Activated CD8-positive, alpha-beta memory T cell treated with anti-CD3 and anti-CD28 coated beads for 48 hours (primary cell): ENCODE results near the gene ITGA7.
"Not testable (repeated sequence)": the region's sequence is repeated elsewhere in the genome, so short reads cannot be mapped to it uniquely, and the experiment has no call there.

ENCODE experiments used
- DNase-seq, 3 experiments: peaks; one replicate each; pipeline ENCODE4 v3.0.0-alpha.2; 2020; ENCODE audit warnings: low read depth in 2 of 3, low spot score in 2 of 3

The ITGA7 gene

DNA sequence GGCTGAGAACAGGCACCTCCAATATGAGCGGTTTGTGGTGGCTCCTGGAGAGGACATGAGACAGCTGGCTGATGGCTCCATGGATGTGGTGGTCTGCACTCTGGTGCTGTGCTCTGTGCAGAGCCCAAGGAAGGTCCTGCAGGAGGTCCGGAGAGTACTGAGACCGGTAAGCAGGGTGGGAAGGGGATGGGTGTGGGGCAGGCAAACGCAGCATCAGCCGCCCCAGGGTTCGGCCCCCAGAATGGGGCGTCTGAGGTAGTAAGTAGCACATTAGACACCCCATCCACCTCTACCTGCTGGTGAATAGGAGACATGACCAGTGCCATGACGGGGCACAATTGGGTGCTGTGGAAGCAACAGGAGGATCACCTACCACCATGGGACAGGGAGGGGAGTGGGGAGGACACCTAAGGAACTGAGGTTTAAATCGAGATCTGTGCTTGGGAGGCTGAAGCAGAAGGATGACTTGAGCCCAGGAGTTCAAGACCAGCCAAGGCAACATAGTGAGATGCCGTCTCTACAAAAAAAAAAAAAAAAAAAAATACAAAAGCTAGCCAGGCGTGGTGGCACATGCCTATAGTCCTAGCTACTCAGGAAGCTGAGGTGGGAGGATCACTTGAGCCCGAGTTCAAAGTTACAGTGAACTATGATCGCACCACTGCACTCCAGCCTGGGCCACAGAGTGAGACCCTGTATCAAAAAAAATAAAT is 25.5 kb downstream of the ITGA7 start:
- no peak for DNase-seq

DNA sequence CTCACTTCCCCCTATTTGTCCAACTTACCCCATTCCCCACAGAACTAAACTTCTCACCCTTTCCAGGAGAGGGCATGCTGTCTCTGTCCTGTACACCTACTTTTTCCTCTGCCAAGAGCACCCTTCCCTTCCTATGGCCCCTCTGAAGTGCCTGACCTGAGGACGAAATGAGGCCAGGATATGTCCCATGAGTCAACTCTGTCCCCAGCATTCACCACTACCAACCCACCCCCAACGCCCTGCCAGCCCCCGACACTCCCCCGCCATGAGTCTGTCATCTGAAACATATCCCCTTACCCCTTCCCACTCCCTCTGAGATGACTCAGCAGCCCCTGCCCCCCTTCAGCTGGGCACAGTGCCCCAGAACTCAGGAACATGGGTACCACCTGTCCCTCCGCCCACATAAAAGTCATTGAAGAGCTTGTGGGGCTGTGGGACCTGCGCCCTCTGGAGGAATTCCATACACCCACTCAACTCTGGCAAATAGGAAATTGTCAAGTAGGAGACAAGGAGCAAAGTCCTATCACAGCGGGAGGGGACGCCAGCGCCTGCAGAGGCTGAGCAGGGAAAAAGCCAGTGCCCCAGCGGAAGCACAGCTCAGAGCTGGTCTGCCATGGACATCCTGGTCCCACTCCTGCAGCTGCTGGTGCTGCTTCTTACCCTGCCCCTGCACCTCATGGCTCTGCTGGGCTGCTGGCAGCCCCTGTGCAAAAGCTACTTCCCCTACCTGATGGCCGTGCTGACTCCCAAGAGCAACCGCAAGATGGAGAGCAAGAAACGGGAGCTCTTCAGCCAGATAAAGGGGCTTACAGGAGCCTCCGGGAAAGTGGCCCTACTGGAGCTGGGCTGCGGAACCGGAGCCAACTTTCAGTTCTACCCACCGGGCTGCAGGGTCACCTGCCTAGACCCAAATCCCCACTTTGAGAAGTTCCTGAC is 26.3 kb downstream of the ITGA7 start:
- no peak for DNase-seq

DNA sequence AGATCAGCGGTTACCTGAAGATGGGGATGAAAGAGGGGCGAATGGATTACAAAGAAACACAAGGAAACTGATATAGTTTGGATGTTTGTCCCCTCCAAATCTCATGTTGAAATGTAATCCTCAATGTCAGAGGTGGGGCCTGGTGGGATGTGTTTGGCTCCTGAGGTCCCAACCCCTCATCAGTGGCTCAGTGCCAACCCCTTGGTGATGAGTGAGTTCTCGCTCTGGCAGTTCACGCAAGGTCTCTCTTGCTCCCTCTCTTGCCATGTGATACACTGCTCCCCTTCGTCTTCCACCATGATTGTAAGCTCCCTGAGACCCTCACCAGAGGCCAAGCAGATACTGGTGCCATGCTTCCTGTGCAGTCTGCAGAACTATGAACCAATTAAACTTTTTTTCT is 28.0 kb downstream of the ITGA7 start:
- DNase-seq, result no peak

DNA sequence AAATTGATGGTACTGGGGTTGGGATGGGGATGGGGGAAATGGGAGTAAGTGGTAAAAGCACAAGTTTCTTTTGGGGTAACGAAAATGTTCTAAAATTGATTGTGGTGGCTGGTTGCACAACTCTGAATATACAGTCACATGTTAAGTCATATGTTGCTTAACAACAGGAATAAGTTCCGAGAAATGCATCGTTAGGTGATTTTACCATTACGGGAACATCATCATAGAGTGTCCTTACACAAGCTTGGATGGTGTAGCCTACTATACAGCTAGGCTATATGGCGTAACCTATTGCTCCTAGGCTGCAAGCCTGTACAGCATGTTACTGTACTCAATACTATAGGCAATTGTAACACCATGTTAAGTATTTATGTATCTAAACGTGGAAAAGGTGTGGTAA is 31.0 kb downstream of the ITGA7 start:
- no peak for DNase-seq

DNA sequence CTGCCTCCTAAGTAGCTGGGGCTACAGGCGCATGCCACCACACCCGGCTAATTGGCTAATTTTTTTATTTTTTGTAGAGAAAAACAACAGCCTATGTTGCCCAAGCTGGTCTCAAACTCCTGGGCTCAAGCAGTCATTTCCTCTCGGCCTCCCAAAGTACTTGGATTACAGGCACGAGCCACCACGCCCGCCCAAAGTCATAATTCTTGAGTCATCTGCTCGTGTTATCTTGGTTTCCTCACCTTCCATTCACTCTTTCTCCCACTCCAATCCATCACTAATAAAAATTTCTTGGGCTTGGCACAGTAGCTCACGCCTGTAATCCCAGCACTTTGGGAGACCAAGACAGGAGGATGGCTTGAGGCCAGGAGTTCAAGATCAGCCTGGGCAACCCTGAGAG is 32.0 kb downstream of the ITGA7 start:
- no peak for DNase-seq

DNA sequence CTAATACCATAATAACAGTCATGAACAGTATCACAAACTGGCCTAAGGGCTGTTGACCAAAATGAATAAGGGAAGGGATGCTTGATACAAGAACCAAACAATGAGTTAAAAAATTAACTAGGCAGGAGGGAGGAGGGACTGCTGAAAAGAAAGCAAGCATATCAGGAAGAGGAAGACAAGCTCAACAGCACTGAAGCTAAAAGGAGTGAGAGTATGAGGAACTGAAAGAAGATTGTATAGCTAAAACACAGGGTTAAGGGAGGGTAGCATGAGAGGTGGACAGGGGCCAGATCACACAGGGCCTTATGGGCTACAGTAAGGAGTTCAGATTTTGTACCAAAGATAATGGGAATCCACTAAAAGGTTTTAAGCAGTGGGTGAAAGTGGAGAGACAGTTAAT is 34.1 kb downstream of the ITGA7 start:
- no peak for DNase-seq

DNA sequence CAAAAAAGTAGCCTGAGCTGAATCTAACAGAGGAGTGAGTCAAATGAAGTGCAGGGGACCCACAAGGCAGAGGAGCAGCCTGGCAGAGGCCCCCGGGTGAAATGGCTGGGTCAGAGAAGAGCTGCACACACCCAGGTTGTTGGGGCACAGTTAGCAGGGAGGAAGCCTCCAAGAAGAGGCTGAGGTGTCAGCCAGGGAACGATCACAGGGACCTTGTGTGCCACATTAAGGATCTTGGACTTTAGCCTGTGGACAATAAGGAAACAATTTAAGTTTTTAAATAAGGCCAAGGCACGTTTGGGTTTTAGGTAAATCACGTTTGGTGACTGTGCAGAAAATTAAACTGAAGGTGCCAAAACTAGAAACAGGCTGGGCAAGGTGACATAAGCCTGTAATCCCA is 36.0 kb downstream of the ITGA7 start:
- DNase-seq, result no peak

DNA sequence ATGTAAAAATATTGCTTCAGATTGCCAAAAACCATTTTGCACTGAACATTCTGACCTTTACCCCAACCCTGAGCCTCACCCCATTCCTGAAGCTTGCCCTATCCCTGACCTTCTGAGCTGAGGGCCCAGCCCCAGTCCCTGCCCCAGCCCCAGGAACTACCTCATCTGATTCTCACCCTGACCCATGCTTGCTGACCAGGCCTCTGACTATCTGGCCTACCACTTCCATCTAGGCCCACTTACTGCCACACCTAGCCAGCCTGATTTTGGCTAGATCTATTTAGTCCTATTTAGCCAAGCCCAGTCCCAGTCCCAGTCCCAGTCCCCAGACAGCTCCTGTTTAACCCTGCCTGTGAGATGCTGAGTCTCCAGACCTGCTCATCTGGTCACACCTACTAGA is 37.4 kb downstream of the ITGA7 start:
- no peak for DNase-seq

DNA sequence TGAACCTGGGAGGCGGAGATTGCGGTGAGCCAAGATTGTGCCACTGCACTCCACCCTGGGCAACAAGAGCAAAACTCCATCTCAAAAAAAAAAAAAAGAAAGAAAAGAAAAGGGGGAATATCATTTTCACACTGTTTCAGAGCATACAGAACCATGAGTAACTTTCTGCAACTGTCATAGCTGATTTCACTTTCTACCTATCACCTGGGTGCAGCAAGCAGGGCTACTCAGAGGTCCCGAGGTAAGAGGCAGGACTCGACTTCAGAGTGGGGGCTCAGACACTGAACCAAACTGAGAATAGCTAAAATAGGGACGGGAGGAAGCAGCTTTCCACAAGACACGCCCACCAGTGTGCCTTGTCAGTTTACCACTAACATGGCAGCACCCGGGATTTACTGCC is 41.2 kb downstream of the ITGA7 start:
- DNase-seq, result no peak

DNA sequence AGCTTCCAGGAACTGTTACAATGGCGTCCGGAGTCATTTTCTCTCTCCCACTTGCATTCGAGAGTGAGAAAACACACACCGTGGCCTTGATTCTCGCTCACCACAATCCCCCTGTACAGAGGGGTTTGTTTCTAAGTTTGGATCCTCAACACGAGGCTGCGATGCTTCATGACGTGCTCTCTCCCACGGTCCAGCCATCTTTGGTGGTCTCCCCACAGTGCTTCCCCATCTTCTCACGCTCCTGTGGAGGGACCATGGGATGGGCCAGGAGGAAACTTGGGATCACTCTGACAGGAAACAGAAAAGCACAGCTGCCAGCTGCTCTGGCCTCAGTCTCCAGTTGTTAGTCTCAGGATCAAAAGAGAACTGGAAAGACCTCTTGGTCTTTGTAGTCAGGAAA is 42.9 kb downstream of the ITGA7 start:
- no peak for DNase-seq

DNA sequence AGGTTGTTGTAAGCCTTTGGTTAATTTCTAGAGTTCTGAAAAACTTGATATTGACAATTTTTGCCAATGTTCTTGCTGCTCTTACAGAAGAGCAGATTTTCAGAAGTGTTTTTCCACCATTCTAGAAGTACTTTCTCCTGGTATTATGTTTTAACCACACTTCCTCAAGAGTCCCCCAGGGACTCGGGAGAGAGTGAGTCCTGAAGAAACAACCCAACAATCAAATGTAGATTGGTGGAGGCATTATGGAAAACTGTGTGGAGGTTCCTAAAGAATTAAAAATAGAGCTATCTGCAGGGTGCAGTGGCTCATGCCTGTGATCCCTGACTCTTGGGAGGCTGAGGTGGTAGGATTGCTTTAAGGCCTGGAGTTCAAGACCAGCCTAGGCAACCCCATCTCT is 44.3 kb downstream of the ITGA7 start:
- no peak for DNase-seq

DNA sequence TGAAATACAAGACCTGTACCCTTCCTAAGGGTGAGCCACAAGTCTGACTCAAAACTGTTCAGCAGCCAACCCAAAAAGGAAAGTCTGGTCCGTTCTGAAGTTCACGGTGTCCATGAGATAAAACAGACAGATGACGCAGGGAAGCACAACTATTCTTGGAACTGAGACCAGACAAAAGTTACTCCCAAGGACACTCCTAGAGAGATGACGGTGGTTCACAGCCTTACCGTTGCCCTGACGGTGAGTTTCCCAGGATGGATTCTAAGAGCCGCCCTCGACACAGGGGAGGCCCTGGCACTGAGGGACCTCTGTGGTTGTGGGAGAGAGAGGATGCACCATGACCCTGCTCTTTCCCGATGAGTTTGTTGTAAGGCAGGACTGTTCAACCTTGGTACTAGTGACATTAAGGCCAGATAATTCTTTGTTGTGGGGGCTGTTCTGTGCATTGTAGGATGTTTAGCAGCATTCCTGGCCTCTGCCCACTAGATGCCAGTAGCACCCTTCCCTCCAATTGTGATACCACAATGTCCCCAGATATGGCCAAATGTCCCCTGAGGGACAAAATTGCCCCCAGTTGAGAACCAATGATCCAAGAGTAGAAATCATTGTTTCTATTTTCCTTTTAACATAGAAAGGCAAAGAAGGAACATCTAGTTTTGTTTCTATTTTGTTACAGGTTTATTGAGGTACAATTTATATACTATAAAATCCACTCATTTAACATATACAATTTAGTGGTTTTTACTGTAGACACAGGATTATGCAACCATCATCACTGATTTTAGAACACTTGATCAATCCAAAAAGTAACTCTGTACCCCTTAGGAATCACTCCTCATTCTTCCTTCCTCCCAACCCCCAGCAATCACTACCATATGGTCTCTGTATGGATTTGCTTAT is 48.0 kb downstream of the ITGA7 start:
- no peak for DNase-seq

DNA sequence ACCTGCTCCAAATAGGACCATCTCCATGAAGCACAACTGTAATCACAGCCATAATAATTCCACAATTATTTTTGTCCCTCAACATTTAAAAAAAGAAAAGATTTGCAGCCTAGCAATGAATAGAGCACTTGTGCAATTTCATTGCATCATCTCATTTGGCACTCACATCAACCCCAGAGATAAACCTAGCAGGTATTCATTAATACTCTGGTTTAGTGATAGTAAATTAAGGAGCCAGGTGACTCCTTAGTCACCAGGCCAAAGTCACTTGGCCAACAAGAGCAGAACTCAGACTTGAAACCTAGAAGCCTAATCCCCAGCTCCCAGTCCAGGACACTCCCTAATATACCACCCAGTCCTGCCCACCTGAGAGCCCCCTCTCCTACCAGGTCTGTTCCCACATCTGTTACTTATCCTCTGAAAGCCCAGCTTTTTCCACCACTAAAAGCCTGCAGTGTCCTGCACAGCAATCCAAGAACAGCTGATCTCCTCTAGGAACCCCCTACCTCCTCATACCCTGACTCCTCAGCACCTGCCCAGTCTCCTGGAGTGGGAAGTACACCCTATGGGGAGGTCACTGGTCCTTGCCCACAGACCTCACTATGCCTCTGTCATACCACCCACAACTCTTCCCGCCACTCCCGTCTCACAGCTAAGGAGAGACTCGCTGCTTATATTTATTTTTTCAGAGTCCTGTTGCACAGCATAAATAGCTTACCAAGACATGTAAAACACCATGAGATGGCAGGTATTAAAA is 48.9 kb downstream of the ITGA7 start:
- DNase-seq, result no peak

DNA sequence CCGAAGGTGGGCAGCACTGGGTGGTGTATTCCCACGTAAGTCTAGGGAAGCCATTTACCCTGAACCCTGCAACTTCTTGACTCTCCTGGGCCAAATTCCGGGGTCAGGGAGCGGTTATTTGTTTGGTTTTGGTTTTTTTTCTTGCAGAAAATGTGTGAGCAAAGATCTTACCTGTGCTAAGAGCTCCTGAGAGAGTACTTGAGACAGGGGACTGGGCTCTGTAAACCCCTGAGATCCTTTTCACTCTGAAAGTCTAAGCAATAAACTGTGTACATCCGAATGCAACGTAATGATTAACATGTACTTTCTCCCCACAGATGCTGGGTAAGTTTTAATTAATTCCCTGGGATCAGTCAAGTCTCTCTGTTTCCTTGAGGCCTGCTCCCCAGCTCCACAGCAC is 49.5 kb downstream of the ITGA7 start:
- DNase-seq, result no peak

DNA sequence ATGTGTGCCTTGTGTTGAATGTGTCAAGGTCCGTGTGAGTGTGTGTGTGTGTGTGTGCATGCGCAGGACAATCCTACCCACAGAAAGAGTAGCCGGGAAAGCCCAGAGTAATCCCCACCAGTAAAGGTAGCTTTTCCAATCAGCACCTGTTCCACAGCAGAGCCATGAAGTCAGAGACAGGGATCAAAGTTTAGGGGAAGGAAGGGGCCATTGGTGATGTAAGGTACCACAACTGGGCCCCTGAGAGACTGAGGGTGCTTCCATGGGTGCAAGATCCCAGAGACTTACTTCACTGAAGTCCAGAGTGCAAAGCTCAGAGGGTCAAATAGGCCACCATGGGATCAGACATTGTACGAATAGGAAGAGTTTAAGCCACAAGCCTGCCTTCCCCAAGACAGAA is 50.5 kb downstream of the ITGA7 start:
- no peak for DNase-seq

DNA sequence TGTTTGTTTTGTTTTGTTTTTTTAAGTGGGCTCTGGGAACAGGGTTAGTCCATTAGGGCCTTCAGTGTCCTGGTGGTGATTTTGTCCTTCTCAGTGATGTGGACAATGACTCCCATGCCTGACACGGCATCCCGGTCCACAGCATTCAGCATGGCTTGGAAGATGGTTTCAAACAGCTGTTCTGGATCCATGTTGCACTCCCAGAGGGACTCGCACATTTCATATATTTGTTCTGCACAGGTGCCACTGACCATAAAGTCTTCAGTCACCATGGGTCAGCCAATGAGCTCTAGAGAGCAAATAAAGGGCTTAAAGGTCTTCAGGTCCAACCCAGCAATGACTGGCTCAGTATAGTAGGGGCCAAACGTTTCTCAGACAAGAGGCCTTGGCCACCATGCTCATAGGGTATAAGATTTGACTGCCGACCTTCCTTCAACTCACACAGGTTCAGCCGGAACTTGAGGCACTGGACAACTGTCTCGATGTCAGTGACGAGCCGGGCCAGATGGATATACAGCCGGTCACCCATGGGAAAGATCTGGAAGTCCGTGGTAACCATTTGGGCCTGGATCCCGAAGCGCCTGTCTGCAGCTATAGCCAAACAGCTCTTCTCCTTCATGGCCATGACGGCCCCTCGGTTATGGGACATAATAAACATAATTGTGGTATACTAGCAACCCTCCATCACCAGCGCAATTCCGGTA is 53.0 kb downstream of the ITGA7 start:
- no peak for DNase-seq

DNA sequence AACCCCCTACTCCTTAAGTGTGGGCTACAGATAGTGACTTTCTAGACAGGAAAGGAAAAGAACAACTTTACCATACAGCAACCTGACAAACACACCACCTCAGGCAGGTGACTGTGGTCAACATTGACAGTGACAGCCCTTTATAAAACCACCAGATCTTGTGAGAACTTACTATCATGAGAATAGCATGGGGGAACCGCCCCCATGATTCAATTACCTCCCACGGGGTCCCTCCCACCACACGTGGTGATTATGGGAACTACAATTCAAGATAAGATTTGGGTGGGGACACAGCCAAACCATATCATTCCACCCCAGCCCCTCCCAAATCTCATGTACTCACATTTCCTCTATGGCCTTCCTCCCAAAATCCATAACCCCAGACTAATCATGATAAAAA is 54.7 kb downstream of the ITGA7 start:
- no peak for DNase-seq

DNA sequence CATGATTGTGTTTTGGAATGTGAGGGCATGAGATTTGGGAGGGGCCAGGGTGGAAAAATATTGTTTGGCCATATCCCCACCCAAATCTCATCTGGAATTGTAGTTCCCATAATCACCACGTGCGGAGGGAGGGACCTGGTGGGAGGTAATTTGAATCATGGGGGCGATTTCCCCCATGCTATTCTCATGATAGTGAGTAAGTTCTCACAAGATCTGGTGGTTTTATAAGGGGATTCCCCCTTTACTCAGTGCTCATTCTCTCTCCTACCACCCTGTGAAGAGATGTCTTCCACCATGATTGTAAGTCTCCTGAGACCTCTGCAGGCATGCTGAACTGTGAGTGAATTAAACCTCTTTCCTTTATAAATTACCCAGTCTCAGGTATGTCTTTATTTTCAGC is 55.4 kb downstream of the ITGA7 start:
- DNase-seq, result no peak

DNA sequence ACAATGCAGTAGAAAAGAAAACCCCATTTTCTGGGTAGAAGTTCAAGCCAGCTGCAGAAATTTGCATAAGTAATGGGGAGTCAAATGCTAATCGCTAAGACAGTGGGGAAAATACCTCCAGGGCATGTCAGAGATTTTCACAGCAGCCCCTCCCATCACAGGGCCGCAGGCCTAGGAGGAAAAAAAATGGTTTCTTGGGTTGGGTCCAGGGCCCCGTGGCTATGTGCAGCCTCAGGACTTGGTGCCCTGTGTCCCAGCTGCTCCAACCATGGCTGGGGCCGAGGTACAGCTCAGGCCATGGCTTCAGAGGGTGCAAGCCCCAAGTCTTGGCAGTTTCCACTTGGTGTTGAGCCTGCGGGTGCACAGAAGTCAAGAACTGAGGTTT is 56.4 kb downstream of the ITGA7 start:
- DNase-seq, result no peak

DNA sequence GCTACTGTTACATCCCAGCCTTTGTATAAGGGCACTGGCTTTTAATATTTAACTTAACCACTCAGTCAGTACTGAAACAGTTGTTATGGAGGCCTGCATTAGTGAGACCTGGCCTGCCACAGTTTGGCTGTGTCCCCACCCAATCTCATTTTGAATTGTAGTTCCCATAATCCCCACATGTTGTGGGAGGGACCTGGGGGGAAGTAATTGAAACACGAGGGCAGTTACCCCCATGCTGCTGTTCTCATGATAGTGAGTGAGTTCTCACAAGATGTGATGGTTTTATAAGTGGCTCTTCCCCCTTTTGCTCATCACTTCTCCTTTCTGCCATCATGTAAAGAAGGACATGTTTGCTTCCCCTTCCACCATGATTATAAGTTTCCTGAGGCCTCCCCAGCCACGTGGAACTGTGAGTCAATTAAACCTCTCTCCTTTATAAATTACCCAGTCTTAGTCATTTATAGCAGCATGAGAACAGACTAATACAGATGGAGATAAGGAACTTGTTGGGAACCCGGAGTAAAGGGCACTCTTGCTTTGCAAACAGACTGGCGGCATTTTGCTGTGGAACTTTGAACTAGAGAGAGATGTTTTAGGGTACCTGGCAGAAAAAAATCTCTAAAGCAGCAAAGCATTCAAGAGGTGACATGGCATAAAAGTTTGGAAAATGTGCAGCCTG is 56.9 kb downstream of the ITGA7 start:
- not testable (repeated sequence) for DNase-seq
